Right ventricle myocardium inferior (tissue), 1 donor: ENCODE measurements around the gene NECAP2. TPM values are rescaled to one million over a fixed set of nuclear protein-coding genes. Genes with fewer than 3 reads are reported as not detected.

Source experiments
- total RNA-seq: library from RNA; stranded (reverse); fragmentation: NEBNext Ultra II Directional; extraction: Animal tissue kit (Norgen Biotek cat#: 25700); gene quantifications from one replicate; pipeline ENCODE4 v1.2.1, GENCODE V29; 2021
- donor health status: DM: no; HTN: yes; CAD: no; lungs with severe emphysema.

Gene NECAP2
- total RNA-seq, 1 donor from 2014 or later = 17.7 TPM

Other genes starting within 250 kb of the NECAP2 start
- gene ARHGEF19, start 228.1 kb upstream of the NECAP2 start, total RNA-seq = 2.8 TPM
- 11.8 TPM for gene CPLANE2, start 203.5 kb upstream of the NECAP2 start, total RNA-seq
- gene FBXO42, start 88.2 kb upstream of the NECAP2 start, total RNA-seq = 21.9 TPM
- 108 TPM for gene SZRD1, start 73.5 kb upstream of the NECAP2 start, total RNA-seq
- gene SPATA21, start 3.3 kb upstream of the NECAP2 start, total RNA-seq = not detected
- gene RNU1-1, start 73.6 kb downstream of the NECAP2 start, total RNA-seq = 4,572 TPM
- 12.4 TPM for gene NBPF1, start 172.8 kb downstream of the NECAP2 start, total RNA-seq
- gene RNU1-3, start 226.2 kb downstream of the NECAP2 start, total RNA-seq = 4,572 TPM